Neuron (in vitro differentiated cells): ENCODE results near the gene SPINK1.
"Not testable (repeated sequence)": the region's sequence is repeated elsewhere in the genome, so short reads cannot be mapped to it uniquely, and the experiment has no call there.

Experiments used
- H2AFZ ChIP-seq: one replicate; pipeline ENCODE4 v1.6.1; 2013; ENCODE audit warnings: low read depth, mild to moderate bottlenecking, inconsistent platforms, low read length, moderate library complexity
- H3K27me3 ChIP-seq: one replicate; pipeline ENCODE4 v1.6.1; 2013; ENCODE audit warnings: low read length; ENCODE audit not compliant: insufficient read depth
- H3K36me3 ChIP-seq: one replicate; pipeline ENCODE4 v1.6.1; 2013; ENCODE audit warnings: low read length; ENCODE audit not compliant: insufficient read depth
- H3K4me1 ChIP-seq: one replicate; pipeline ENCODE4 v1.6.1; 2013; ENCODE audit warnings: low read length; ENCODE audit not compliant: insufficient read depth
- H3K4me3 ChIP-seq: 2 replicates; pipeline ENCODE4 v1.5.1; 2013; ENCODE audit warnings: mild to moderate bottlenecking, low read length, moderate library complexity
- H3K9me3 ChIP-seq: one replicate; pipeline ENCODE4 v1.6.1; 2013; ENCODE audit warnings: low read length

SPINK1 gene

DNA sequence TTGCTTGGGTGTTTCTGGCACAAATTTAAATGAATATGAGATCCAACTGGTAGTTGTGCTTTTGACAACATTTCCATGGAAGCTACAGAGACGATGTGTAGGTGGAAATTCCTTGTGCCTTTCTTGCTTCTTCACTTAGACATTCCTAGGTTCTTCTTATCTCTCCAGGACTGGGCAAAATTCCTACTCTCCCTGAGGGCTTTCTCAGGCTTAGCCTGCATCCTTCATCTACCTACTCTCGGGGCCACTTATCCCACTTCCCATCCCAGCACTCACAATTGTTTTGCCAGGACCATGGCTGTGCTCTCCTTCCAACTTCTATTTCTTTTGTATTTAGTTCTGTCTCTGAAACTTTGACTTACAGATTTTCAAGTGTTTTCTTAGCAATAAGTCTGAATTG lies 17.8 kb upstream of the SPINK1 start:
- no peak overlapping the region for H2AFZ ChIP-seq

GRCh38 chr5:147845618-147846017 lies 14.1 kb upstream of the SPINK1 start:
- H3K4me3 ChIP-seq, result no peak overlapping the region
- H2AFZ ChIP-seq, result no peak overlapping the region
- no peaks in the 10 kb centered on the region for H3K36me3 ChIP-seq
- H3K27me3 ChIP-seq, result peaks cover 14% of the 10 kb centered on the region
- no peaks in the 10 kb centered on the region for H3K4me1 ChIP-seq
- H3K9me3 ChIP-seq, result no peaks in the 10 kb centered on the region

More for the DNA sequence above, 17.8 kb upstream of the SPINK1 start:
- Histone ChIP-seq H3K4me3 (no peak overlapping the region), H3K4me1 (no peaks in the 10 kb centered on the region), H3K27me3 (peaks cover 10% of the 10 kb centered on the region), H3K36me3 (no peaks in the 10 kb centered on the region), H3K9me3 (no peaks in the 10 kb centered on the region)

GRCh38 chr5:147844846-147845245 lies 13.4 kb upstream of the SPINK1 start:
- peaks cover 14% of the 10 kb centered on the region for H3K27me3 ChIP-seq
- H3K4me3 ChIP-seq, result no peak overlapping the region
- no peak overlapping the region for H2AFZ ChIP-seq

DNA sequence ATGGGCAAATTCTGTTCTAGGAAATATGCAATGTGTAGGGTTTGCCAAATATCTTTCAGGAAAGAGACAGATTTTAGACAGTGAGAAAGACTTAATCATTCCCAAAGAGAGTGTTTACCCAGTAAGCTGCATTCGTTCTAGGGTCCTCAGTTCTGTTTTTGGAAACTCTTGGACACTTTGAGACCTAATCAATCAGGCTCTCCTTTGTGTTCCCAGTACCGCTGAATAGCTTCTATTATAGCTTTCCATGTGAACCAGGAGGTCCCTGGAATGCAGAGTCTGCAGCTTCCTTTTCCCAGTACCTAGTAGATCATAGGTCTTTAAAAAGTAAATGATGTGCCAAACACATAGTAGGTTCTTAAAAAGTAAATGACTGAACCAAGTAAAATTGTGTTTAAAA lies 11.4 kb upstream of the SPINK1 start:
- no peak overlapping the region for H2AFZ ChIP-seq
- no peaks in the 10 kb centered on the region for H3K9me3 ChIP-seq
- no peaks in the 10 kb centered on the region for H3K36me3 ChIP-seq
- H3K27me3 ChIP-seq, result peaks cover 9% of the 10 kb centered on the region
- H3K4me3 ChIP-seq, result no peak overlapping the region
- no peaks in the 10 kb centered on the region for H3K4me1 ChIP-seq

More at GRCh38 chr5:147844846-147845245, 13.4 kb upstream of the SPINK1 start:
- H3K36me3 ChIP-seq, result no peaks in the 10 kb centered on the region
- H3K9me3 ChIP-seq, result no peaks in the 10 kb centered on the region
- H3K4me1 ChIP-seq, result no peaks in the 10 kb centered on the region

DNA sequence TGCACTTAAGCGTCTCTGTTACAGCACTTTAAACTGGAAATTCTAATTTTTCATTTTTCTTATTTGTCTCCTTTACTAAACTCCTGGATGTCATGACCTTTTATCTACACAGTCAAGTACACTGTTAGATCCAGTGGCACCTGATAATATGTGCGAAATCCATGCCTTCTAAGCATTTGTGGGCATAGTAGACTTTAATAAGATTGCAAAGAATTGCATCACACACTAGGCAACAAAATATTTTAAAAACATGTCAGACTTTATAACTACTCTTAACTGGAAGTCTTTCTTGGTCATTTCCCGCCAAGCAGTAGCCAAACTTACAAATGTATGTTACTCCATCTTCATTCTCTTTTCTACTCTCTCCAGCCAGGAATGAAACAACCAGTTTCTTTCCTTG lies 5.0 kb upstream of the SPINK1 start:
- H3K27me3 ChIP-seq, result peaks cover 3% of the 10 kb centered on the region
- H3K9me3 ChIP-seq, result no peaks in the 10 kb centered on the region
- H3K4me1 ChIP-seq, result no peaks in the 10 kb centered on the region
- H3K36me3 ChIP-seq, result no peaks in the 10 kb centered on the region
- no peak overlapping the region for H3K4me3 ChIP-seq
- H2AFZ ChIP-seq, result no peak overlapping the region

DNA sequence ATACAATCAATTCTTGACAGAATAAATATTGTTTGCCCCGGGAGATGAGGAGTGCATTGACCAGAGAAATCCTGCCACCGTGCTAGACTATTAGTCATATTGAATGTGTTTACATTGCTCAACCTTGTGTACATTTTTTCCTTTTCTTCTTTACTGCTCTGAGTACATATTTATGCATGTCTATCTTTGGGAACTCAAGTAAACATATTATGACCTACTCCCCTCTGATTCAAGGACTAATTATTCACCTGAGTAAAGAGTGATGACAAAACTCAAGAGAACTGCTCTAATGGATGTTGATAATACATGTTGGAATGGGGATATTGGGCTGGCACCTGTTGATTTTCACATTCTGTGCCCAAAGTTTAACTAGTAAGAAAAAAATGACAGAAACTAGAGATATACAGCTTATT lies 3.9 kb upstream of the SPINK1 start:
- Histone ChIP-seq H3K36me3 (no peaks in the 10 kb centered on the region), H3K27me3 (peaks cover 2% of the 10 kb centered on the region), H3K9me3 (no peaks in the 10 kb centered on the region), H2AFZ (no peak overlapping the region), H3K4me1 (no peaks in the 10 kb centered on the region), H3K4me3 (no peak overlapping the region)

- no peak overlapping the region for H2AFZ ChIP-seq
- H3K9me3 ChIP-seq, result no peaks in the 10 kb centered on the region
- no peaks in the 10 kb centered on the region for H3K4me1 ChIP-seq
- peaks cover 4% of the 10 kb centered on the region for H3K27me3 ChIP-seq
- no peaks in the 10 kb centered on the region for H3K36me3 ChIP-seq
- H3K4me3 ChIP-seq, result no peak overlapping the region
Observed at GRCh38 chr5:147832541-147832940, 1.1 kb upstream of the SPINK1 start.

- Histone ChIP-seq H3K36me3 (no peaks in the 10 kb centered on the region), H3K4me3 (no peak overlapping the region), H2AFZ (no peak overlapping the region), H3K4me1 (no peaks in the 10 kb centered on the region), H3K27me3 (peaks cover 2% of the 10 kb centered on the region), H3K9me3 (no peaks in the 10 kb centered on the region)
Observed at GRCh38 chr5:147830035-147830434, 1.4 kb downstream of the SPINK1 start.

- H3K27me3 ChIP-seq, H3K36me3 ChIP-seq, H3K9me3 ChIP-seq, H2AFZ ChIP-seq, H3K4me3 ChIP-seq, H3K4me1 ChIP-seq: not testable (repeated sequence)
Observed at GRCh38 chr5:147827017-147827416, 4.5 kb downstream of the SPINK1 start.

- H3K9me3 ChIP-seq, result no peaks in the 10 kb centered on the region
- H3K4me3 ChIP-seq, result no peak overlapping the region
- no peak overlapping the region for H2AFZ ChIP-seq
- H3K4me1 ChIP-seq, result no peaks in the 10 kb centered on the region
- H3K27me3 ChIP-seq, result peaks cover 2% of the 10 kb centered on the region
- H3K36me3 ChIP-seq, result no peaks in the 10 kb centered on the region
Observed at GRCh38 chr5:147826361-147826760, 5.1 kb downstream of the SPINK1 start.

- Histone ChIP-seq H2AFZ (no peak overlapping the region), H3K27me3 (no peaks in the 10 kb centered on the region), H3K36me3 (no peaks in the 10 kb centered on the region), H3K4me1 (peaks cover 11% of the 10 kb centered on the region), H3K9me3 (no peaks in the 10 kb centered on the region), H3K4me3 (no peak overlapping the region)
Observed at GRCh38 chr5:147822686-147823491, 8.6 kb downstream of the SPINK1 start.

DNA sequence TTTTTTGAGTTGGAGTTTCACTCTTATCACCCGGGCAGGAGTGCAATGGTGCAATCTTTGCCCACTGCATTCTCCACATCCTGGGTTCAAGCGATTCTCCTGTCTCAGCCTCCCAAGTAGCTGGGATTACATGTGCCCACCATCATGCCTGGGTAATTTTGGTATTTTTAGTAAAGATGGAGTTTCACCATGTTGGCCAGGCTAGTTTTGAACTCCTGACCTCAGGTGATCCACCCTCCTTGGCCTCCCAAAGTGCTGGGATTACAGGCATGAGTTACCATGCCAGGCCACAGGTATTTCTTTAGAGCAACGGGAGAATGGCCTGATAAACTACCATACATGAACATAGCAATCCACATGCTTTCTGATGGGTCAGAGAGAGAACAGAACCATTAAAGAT lies 9.2 kb downstream of the SPINK1 start:
- not testable (repeated sequence) for H3K4me3 ChIP-seq, H3K27me3 ChIP-seq, H3K9me3 ChIP-seq, H2AFZ ChIP-seq, H3K36me3 ChIP-seq
- H3K4me1 ChIP-seq, result peaks cover 11% of the 10 kb centered on the region

GRCh38 chr5:147821766-147822165 lies 9.7 kb downstream of the SPINK1 start:
- H3K9me3 ChIP-seq, result no peaks in the 10 kb centered on the region
- no peak overlapping the region for H3K4me3 ChIP-seq
- no peak overlapping the region for H2AFZ ChIP-seq
- H3K4me1 ChIP-seq, result peaks cover 11% of the 10 kb centered on the region
- H3K27me3 ChIP-seq, result no peaks in the 10 kb centered on the region
- no peaks in the 10 kb centered on the region for H3K36me3 ChIP-seq

- Histone ChIP-seq H3K36me3 (no peaks in the 10 kb centered on the region), H2AFZ (no peak overlapping the region), H3K4me3 (no peak overlapping the region), H3K4me1 (peaks cover 11% of the 10 kb centered on the region), H3K27me3 (no peaks in the 10 kb centered on the region), H3K9me3 (no peaks in the 10 kb centered on the region)
Observed at GRCh38 chr5:147819261-147819770, 12.2 kb downstream of the SPINK1 start.
